Stomach (tissue), 9 donors: ENCODE data around the gene UBAC2. TPM values are rescaled to one million over a fixed set of nuclear protein-coding genes. Genes with fewer than 3 reads are reported as not detected.

Source experiments
- DNase-seq, 2 donors: peaks; one replicate each; pipeline versions ENCODE4 v3.0.0 to v3.0.0-alpha.2; 2013 to 2019
- H3K27ac ChIP-seq, 5 donors: fragments of 200-600 bp in 4 of 5; sonication (generic) in 4 of 5; one replicate each; pipeline ENCODE4 v1.5.1; 2013 to 2019; ENCODE audit warnings: mild to moderate bottlenecking in 1 of 5, moderate library complexity in 1 of 5
- H3K27me3 ChIP-seq, 3 donors: fragments of 200-600 bp; sonication (generic); one replicate each; pipeline ENCODE4 v1.5.1; 2017 to 2019; ENCODE audit warnings: mixed run types in 1 of 3
- H3K36me3 ChIP-seq, 4 donors: fragments of 200-600 bp; sonication (generic); 1 replicate in 3 of 4; 2 replicates in 1 of 4; pipeline ENCODE4 v1.5.1; 2016 to 2019
- H3K4me1 ChIP-seq, 4 donors: fragments of 200-600 bp; sonication (generic); one replicate each; pipeline ENCODE4 v1.5.1; 2016 to 2019
- H3K4me3 ChIP-seq, 4 donors: fragments of 200-600 bp; sonication (generic) in 3 of 4; one replicate each; pipeline ENCODE4 v1.5.1; 2016 to 2019; ENCODE audit warnings: mild to moderate bottlenecking in 1 of 4
- H3K9me3 ChIP-seq, 4 donors: fragments of 200-600 bp; sonication (generic); one replicate each; pipeline ENCODE4 v1.5.1; 2016 to 2019
- CTCF ChIP-seq, 7 experiments: fragments of 450-650 bp in 4 of 7; fragments of 200-600 bp in 3 of 7; sonication (generic) in 3 of 7; IDR thresholded peaks; one replicate each; pipeline ENCODE4 v1.5.1; 2016 to 2019; ENCODE audit warnings: antibody characterized with exemption in 7 of 7, control low read depth in 2 of 7, mild to moderate bottlenecking in 1 of 7
- EP300 ChIP-seq: sonication (generic); formaldehyde crosslinking; IDR thresholded peaks from one replicate; pipeline ENCODE4 v1.6.1; 2017; ENCODE audit warnings: antibody characterized with exemption
- POLR2A ChIP-seq, 4 donors: fragments of 450-650 bp; IDR thresholded peaks; one replicate each; pipeline ENCODE4 v1.6.1; 2016; ENCODE audit warnings: antibody characterized with exemption in 4 of 4, control low read depth in 2 of 4, mild to moderate bottlenecking in 1 of 4, moderate library complexity in 1 of 4
- POLR2AphosphoS5 ChIP-seq, 3 donors: sonication (generic); formaldehyde crosslinking; IDR thresholded peaks; one replicate each; pipeline ENCODE4 v1.6.1; 2016; ENCODE audit warnings: antibody characterized with exemption in 3 of 3
- WGBS, 5 donors: extraction: QIAGEN DNeasy Blood & Tissue Kit in 3 of 5; methylation state at CpG; one replicate each; pipeline versions ENCODE4 v1.1.5 to v1.1.7; 2013 to 2018; 5-methylcytosine and 5-hydroxymethylcytosine counted together
- intact Hi-C: fragments of 100-400 bp; cut with DNase I; formaldehyde crosslinking; loops from one replicate; pipeline ENCODE4 v1.15.1; 2023; ENCODE audit warnings: low total_unique reads
- polyA plus RNA-seq, 3 donors: library from polyadenylated mRNA; stranded (reverse); fragments of 200-250 nt; gene quantifications; one replicate each; pipeline ENCODE4 v1.2.3, GENCODE V29; 2013
- total RNA-seq, 5 donors: library from RNA; depleted of rRNA; stranded (reverse); fragments of >200 nt; gene quantifications; one replicate each; pipeline versions ENCODE4 v1.1.0 to v1.2.3, GENCODE V29; 2014 to 2016
- donor health status: healthy with polysubstance abuse.
- donor health status: Bipolar disorder and iron deficiency.
- donor health status: healthy.

UBAC2 gene
- total and polyA plus RNA-seq, 8 donors: 18.1 to 68.8 (median 40.1) TPM

- no peaks in the 10 kb centered on the region for H3K9me3 ChIP-seq
- peaks cover 9 to 45% (median 17%) of the 10 kb centered on the region in 4 donors for H3K4me1 ChIP-seq
- peak overlapping the region in 2 of 4 donors; percentile 8 to 14 for H3K4me3 ChIP-seq
- 33 to 45% (median 39%) methylated on average over 12 to 23 of the region's 23 CpGs for WGBS, 5 donors
- TF ChIP-seq POLR2AphosphoS5 (IDR thresholded peaks at IDR 0.05) (peak in 1 of 3 donors; percentile 11), POLR2A (IDR thresholded peaks at IDR 0.05) (no peak)
- DNase-seq: peak; percentile 52 to 77
- H3K27me3 ChIP-seq: no peaks in the 10 kb centered on the region
- no peaks in the 10 kb centered on the region for H3K36me3 ChIP-seq
- peak overlapping the region in 4 of 5 donors; percentile 9 to 73 (median 45) for H3K27ac ChIP-seq
- intact Hi-C loops: loop anchor here (10.0 kb wide), 1 partner anchor 168 kb away; no protein-coding TSS in a partner anchor
These were observed 232.2 kb downstream of the UBAC2 start for GRCh38 chr13:99432609-99433542.

GRCh38 chr13:99433543-99434075 lies 233.0 kb downstream of the UBAC2 start:
- DNase-seq: no peak
- H3K4me1 ChIP-seq: peaks cover 9 to 45% (median 17%) of the 10 kb centered on the region in 4 donors
- intact Hi-C loops: loop anchor here (10.0 kb wide), 1 partner anchor 169 kb away; no protein-coding TSS in a partner anchor
- H3K36me3 ChIP-seq: no peaks in the 10 kb centered on the region
- no peaks in the 10 kb centered on the region for H3K9me3 ChIP-seq
- H3K27ac ChIP-seq: peak overlapping the region in 3 of 5 donors; percentile 32 to 73 (median 58)
- 93 to 98% (median 94%) methylated on average over 3 to 8 of the region's 8 CpGs for WGBS, 5 donors
- TF ChIP-seq EP300 (no peak), POLR2A (IDR thresholded peaks at IDR 0.05) (no peak), CTCF (IDR thresholded peaks at IDR 0.05) (no peak), POLR2AphosphoS5 (IDR thresholded peaks at IDR 0.05) (no peak)
- H3K4me3 ChIP-seq: no peak overlapping the region
- H3K27me3 ChIP-seq: no peaks in the 10 kb centered on the region

GRCh38 chr13:99434258-99434788 lies 233.7 kb downstream of the UBAC2 start:
- peak; percentile 54 to 60 for DNase-seq
- Histone ChIP-seq H3K4me1 (peaks cover 9 to 45% (median 17%) of the 10 kb centered on the region in 4 donors), H3K36me3 (no peaks in the 10 kb centered on the region), H3K9me3 (no peaks in the 10 kb centered on the region), H3K27me3 (peaks cover 0 to 6% (median 0%) of the 10 kb centered on the region in 3 donors), H3K4me3 (no peak overlapping the region), H3K27ac (peak overlapping the region in 2 of 5 donors; percentile 14 to 73)
- intact Hi-C loops: loop anchor here (10.0 kb wide), 1 partner anchor 170 kb away; no protein-coding TSS in a partner anchor
- WGBS, 5 donors: 53 to 69% (median 67%) methylated on average over 17 of the region's 17 CpGs
- no peak for TF ChIP-seq POLR2A (IDR thresholded peaks at IDR 0.05)
- peak in 1 of 3 donors; percentile 37 for TF ChIP-seq POLR2AphosphoS5 (IDR thresholded peaks at IDR 0.05)

- peaks cover 9 to 45% (median 17%) of the 10 kb centered on the region in 4 donors for H3K4me1 ChIP-seq
- intact Hi-C loops: loop anchor here (10.0 kb wide), 1 partner anchor 170 kb away; no protein-coding TSS in a partner anchor
- no peak for DNase-seq
- peak overlapping the region in 2 of 5 donors; percentile 14 to 73 for H3K27ac ChIP-seq
- TF ChIP-seq CTCF (IDR thresholded peaks at IDR 0.05) (no peak), POLR2AphosphoS5 (IDR thresholded peaks at IDR 0.05) (no peak), POLR2A (IDR thresholded peaks at IDR 0.05) (no peak), EP300 (no peak)
- H3K36me3 ChIP-seq: no peaks in the 10 kb centered on the region
- H3K27me3 ChIP-seq: peaks cover 0 to 14% (median 0%) of the 10 kb centered on the region in 3 donors
- 78 to 97% (median 94%) methylated on average over 6 of the region's 6 CpGs for WGBS, 5 donors
- no peaks in the 10 kb centered on the region for H3K9me3 ChIP-seq
- H3K4me3 ChIP-seq: no peak overlapping the region
These were observed 234.5 kb downstream of the UBAC2 start for GRCh38 chr13:99435116-99435515.

- H3K4me3 ChIP-seq: no peak overlapping the region
- peaks cover 9 to 45% (median 17%) of the 10 kb centered on the region in 4 donors for H3K4me1 ChIP-seq
- WGBS, 5 donors: 53 to 59% (median 56%) methylated on average over 3 of the region's 3 CpGs
- no peak for DNase-seq
- H3K9me3 ChIP-seq: no peaks in the 10 kb centered on the region
- TF ChIP-seq POLR2A (IDR thresholded peaks at IDR 0.05): no peak
- TF ChIP-seq POLR2AphosphoS5 (IDR thresholded peaks at IDR 0.05): no peak
- no peak for TF ChIP-seq CTCF (IDR thresholded peaks at IDR 0.05)
- no peak for TF ChIP-seq EP300
- intact Hi-C loops: loop anchor here (10.0 kb wide), 1 partner anchor 171 kb away; no protein-coding TSS in a partner anchor
- H3K27ac ChIP-seq: no peak overlapping the region
- peaks cover 0 to 18% (median 0%) of the 10 kb centered on the region in 3 donors for H3K27me3 ChIP-seq
- no peaks in the 10 kb centered on the region for H3K36me3 ChIP-seq
These were observed 235.3 kb downstream of the UBAC2 start for GRCh38 chr13:99435998-99436397.
